GM23338 (cell line): ENCODE data around the gene OSBPL7. TPM values are rescaled to one million over a fixed set of nuclear protein-coding genes. Genes with fewer than 3 reads are reported as not detected.

Experiments
- ATAC-seq: fragments of 200-7000 bp; cut with Tn5 transposase; 3 replicates; pipeline ENCODE4 v1.9.1; 2020
- DNase-seq: peaks from one replicate; pipeline ENCODE4 v3.0.0-alpha.2; 2015; ENCODE audit warnings: low spot score
- H2AFZ ChIP-seq: fragments of 200-600 bp; sonication (generic); 2 replicates; pipeline ENCODE4 v1.8.0; 2016; ENCODE audit warnings: antibody characterized with exemption, mild to moderate bottlenecking, moderate library complexity
- H3F3A ChIP-seq: fragments of 200-600 bp; sonication (generic); replicated peaks from 2 replicates; pipeline ENCODE4 v1.8.0; 2017; ENCODE audit warnings: antibody characterized with exemption, mixed run types, low read depth
- H3K27ac ChIP-seq: fragments of 200-600 bp; sonication (generic); 2 replicates; pipeline ENCODE4 v1.6.1; 2016; ENCODE audit warnings: low read depth
- H3K27me3 ChIP-seq: fragments of 200-600 bp; sonication (generic); 2 replicates; pipeline ENCODE4 v1.8.0; 2016; ENCODE audit warnings: mild to moderate bottlenecking, mixed run types, moderate library complexity; ENCODE audit not compliant: insufficient read depth
- H3K36me3 ChIP-seq: fragments of 200-600 bp; sonication (generic); 2 replicates; pipeline ENCODE4 v1.8.0; 2016; ENCODE audit warnings: mild to moderate bottlenecking; ENCODE audit not compliant: insufficient read depth
- H3K4me1 ChIP-seq: fragments of 200-600 bp; sonication (generic); 2 replicates; pipeline ENCODE4 v1.8.0; 2016; ENCODE audit warnings: mild to moderate bottlenecking, moderate library complexity; ENCODE audit not compliant: insufficient read depth
- H3K4me2 ChIP-seq: fragments of 200-600 bp; sonication (generic); 2 replicates; pipeline ENCODE4 v1.7.1; 2017; ENCODE audit warnings: mixed run types
- H3K4me3 ChIP-seq: fragments of 200-600 bp; sonication (generic); 2 replicates; pipeline ENCODE4 v1.6.1; 2016; ENCODE audit warnings: mixed run types
- H3K79me2 ChIP-seq: fragments of 200-600 bp; sonication (generic); replicated peaks from 2 replicates; pipeline ENCODE4 v1.8.0; 2017; ENCODE audit warnings: mild to moderate bottlenecking; ENCODE audit not compliant: insufficient read depth
- H3K9me2 ChIP-seq: fragments of 200-600 bp; sonication (generic); 2 replicates; pipeline ENCODE4 v1.8.0; 2017; ENCODE audit not compliant: insufficient read depth
- H4K20me1 ChIP-seq: fragments of 200-600 bp; sonication (generic); replicated peaks from 2 replicates; pipeline ENCODE4 v1.8.0; 2017; ENCODE audit warnings: mild to moderate bottlenecking; ENCODE audit not compliant: insufficient read depth
- H3K27ac Mint-ChIP-seq: 2 replicates; pipeline ENCODE4 v1.8.0; 2020; ENCODE audit warnings: inconsistent platforms, mild to moderate bottlenecking, moderate library complexity, mixed read lengths
- H3K27me3 Mint-ChIP-seq: 3 replicates; pipeline ENCODE4 v1.8.0; 2022; ENCODE audit warnings: low read depth, mild to moderate bottlenecking, moderate library complexity, mixed read lengths, inconsistent platforms; ENCODE audit not compliant: insufficient read depth, poor library complexity
- H3K36me3 Mint-ChIP-seq: 3 replicates; pipeline ENCODE4 v1.8.0; 2021; ENCODE audit warnings: low read depth, mild to moderate bottlenecking, inconsistent platforms, moderate library complexity, mixed read lengths
- H3K4me1 Mint-ChIP-seq: 3 replicates; pipeline ENCODE4 v1.8.0; 2020; ENCODE audit warnings: mild to moderate bottlenecking, inconsistent platforms, mixed read lengths
- H3K4me3 Mint-ChIP-seq: 3 replicates; pipeline ENCODE4 v1.8.0; 2021; ENCODE audit warnings: moderate library complexity, mild to moderate bottlenecking, inconsistent platforms, mixed read lengths
- H3K9me3 Mint-ChIP-seq: 3 replicates; pipeline ENCODE4 v1.8.0; 2020; ENCODE audit warnings: moderate library complexity, mild to moderate bottlenecking, inconsistent platforms, mixed read lengths
- CTCF ChIP-seq, 2 experiments: fragments of 200-600 bp in 1 of 2; sonication (generic) in 1 of 2; conservative IDR thresholded peaks; 2 replicates each; pipeline versions ENCODE4 v1.5.1 to v1.6.1; 2016 to 2017; ENCODE audit warnings: antibody characterized with exemption in 2 of 2, low read depth in 2 of 2, mild to moderate bottlenecking in 2 of 2, moderate library complexity in 1 of 2
- EZH2 ChIP-seq: fragments of 200-600 bp; sonication (generic); IDR thresholded peaks from one replicate; pipeline ENCODE4 v1.8.0; 2017; ENCODE audit warnings: antibody characterized with exemption, mild to moderate bottlenecking, low read depth; ENCODE audit not compliant: unreplicated experiment
- EZH2phosphoT487 ChIP-seq: fragments of 200-600 bp; sonication (generic); IDR thresholded peaks from one replicate; pipeline ENCODE4 v1.8.1; 2018; ENCODE audit warnings: antibody characterized with exemption; ENCODE audit not compliant: unreplicated experiment
- JUNB ChIP-seq: IDR thresholded peaks from one replicate; pipeline ENCODE4 v1.6.1; 2016; ENCODE audit warnings: antibody characterized with exemption; ENCODE audit not compliant: unreplicated experiment
- NANOG ChIP-seq: IDR thresholded peaks from 2 replicates; pipeline ENCODE4 v1.6.1; 2016; ENCODE audit warnings: antibody characterized with exemption, borderline replicate concordance
- REST ChIP-seq: IDR thresholded peaks from one replicate; pipeline ENCODE4 v1.6.1; 2018; ENCODE audit warnings: antibody characterized with exemption; ENCODE audit not compliant: unreplicated experiment
- STAT1 ChIP-seq: IDR thresholded peaks from one replicate; pipeline ENCODE4 v1.6.1; 2016; ENCODE audit warnings: antibody characterized with exemption; ENCODE audit not compliant: unreplicated experiment
- ZNF114 ChIP-seq: fragments of 250-450 bp; sonication (Bioruptor Pico); IDR thresholded peaks from 2 replicates; pipeline ENCODE4 v1.5.0; 2020; ENCODE audit warnings: mild to moderate bottlenecking, moderate library complexity
- polyA plus RNA-seq: library from polyadenylated mRNA; unstranded; fragments of >200 nt; fragmentation: Nextera tagmentation; extraction: Ambion mirVana; gene quantifications from 2 replicates; pipeline ENCODE4 v1.2.1, GENCODE V29; 2016
- total RNA-seq: library from RNA; depleted of rRNA; stranded (reverse); fragments of >200 nt; shearing (Covaris generic); gene quantifications from 2 replicates; pipeline ENCODE4 v1.2.3, GENCODE V29; 2014

OSBPL7 gene
- total and polyA plus RNA-seq, 2 experiments from 2014 or later = 3.4 to 8.1 TPM

GRCh38 chr17:47838636-47839035 is 17.0 kb upstream of the OSBPL7 start:
- H3K4me1 Mint-ChIP-seq = peaks cover 24% of the 10 kb centered on the region

More at GRCh38 chr17:47838636-47839035, 17.0 kb upstream of the OSBPL7 start:
- no peak overlapping the region for H3K4me3 ChIP-seq
- H3K27me3 ChIP-seq = peaks cover 4% of the 10 kb centered on the region
- H3K4me2 ChIP-seq = no peak overlapping the region
- Mint-ChIP-seq H3K27ac (no peak overlapping the region), H3K4me3 (no peak overlapping the region), H3K9me3 (no peaks in the 10 kb centered on the region), H3K36me3 (peaks cover 3% of the 10 kb centered on the region; the same call in 1 of the 3 replicates), H3K27me3 (peaks cover 28% of the 10 kb centered on the region)
- no peaks in the 10 kb centered on the region for H4K20me1 ChIP-seq
- ATAC-seq (no peak), DNase-seq (no peak)
- H3K36me3 ChIP-seq = no peaks in the 10 kb centered on the region
- H3K9me2 ChIP-seq = no peaks in the 10 kb centered on the region
- no peak overlapping the region for H2AFZ ChIP-seq
- TF ChIP-seq EZH2phosphoT487 (no peak), NANOG (no peak), JUNB (no peak), ZNF114 (CRISPR knock-in tag) (no peak), EZH2 (no peak), REST (no peak), CTCF (conservative IDR thresholded peaks at IDR 0.05; ENCODE audit: low read depth in 2 of 2) (no peak), STAT1 (no peak)
- peaks cover 11% of the 10 kb centered on the region; the same call in 1 of the 2 replicates for H3K4me1 ChIP-seq
- H3K27ac ChIP-seq = no peak overlapping the region
- H3F3A ChIP-seq = no peaks in the 10 kb centered on the region
- no peaks in the 10 kb centered on the region; the same call in 1 of the 2 replicates for H3K79me2 ChIP-seq
